Measurements from ENCODE around the gene CABP1.

Gene CABP1

DNA sequence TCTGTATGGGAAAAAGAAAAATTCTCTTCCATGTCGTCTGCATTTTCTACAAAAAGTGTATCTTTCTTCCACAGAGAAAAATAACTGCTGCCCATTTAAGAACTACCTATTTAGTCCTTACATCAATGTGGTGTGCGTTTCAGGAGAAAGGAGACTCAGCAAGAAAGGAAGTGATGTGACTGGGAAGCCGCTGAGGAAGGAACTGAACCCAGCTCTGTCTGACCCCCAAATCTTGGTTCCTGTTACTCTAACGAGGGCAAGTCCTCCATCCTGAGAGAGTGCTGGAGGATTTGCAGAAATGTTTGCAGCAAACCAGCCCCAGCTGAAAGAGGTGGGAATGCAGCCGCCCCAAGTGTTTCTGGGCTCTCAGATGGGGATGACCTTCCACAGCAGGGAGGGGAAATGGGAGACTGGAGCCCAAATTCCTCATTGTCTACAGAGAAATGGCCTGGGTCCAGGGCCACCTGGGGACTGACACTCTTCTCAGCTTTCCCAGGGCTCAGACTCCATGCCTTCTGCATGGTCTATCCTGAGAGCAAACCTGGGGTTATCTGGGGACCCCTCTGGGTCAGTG, 39.8 kb downstream of the CABP1 start:
- Histone ChIP-seq H3K4me1 (ENCODE audit: control insufficient read depth, insufficient read depth, low read length) (no peaks in the 10 kb centered on the region), H3K27ac (ENCODE audit: low read depth, low read length) (no peak overlapping the region), H3K27me3 (ENCODE audit: control insufficient read depth, insufficient read depth, low read length) (no peaks in the 10 kb centered on the region), H3K9ac (ENCODE audit: low read length) (no peak overlapping the region), H3K4me3 (ENCODE audit: low read length) (no peak overlapping the region), H3K36me3 (ENCODE audit: control insufficient read depth, insufficient read depth, low read length) (no peaks in the 10 kb centered on the region)

GRCh38 chr12:120684523-120684932, 44.1 kb downstream of the CABP1 start:
- H3K4me1 ChIP-seq (ENCODE audit: control insufficient read depth, insufficient read depth, low read length) = peaks cover 18% of the 10 kb centered on the region
- H3K27me3 ChIP-seq (ENCODE audit: control insufficient read depth, insufficient read depth, low read length) = no peaks in the 10 kb centered on the region
- H3K36me3 ChIP-seq (ENCODE audit: control insufficient read depth, insufficient read depth, low read length) = no peaks in the 10 kb centered on the region
- H3K27ac ChIP-seq (ENCODE audit: low read depth, low read length) = no peak overlapping the region
- no peak overlapping the region for H3K4me3 ChIP-seq (ENCODE audit: low read length)
- H3K9ac ChIP-seq (ENCODE audit: low read length) = no peak overlapping the region

- Histone ChIP-seq H3K27me3 (ENCODE audit: control insufficient read depth, insufficient read depth, low read length) (no peaks in the 10 kb centered on the region), H3K36me3 (ENCODE audit: control insufficient read depth, insufficient read depth, low read length) (no peaks in the 10 kb centered on the region), H3K4me1 (ENCODE audit: control insufficient read depth, insufficient read depth, low read length) (peaks cover 19% of the 10 kb centered on the region), H3K4me3 (ENCODE audit: low read length) (no peak overlapping the region), H3K27ac (ENCODE audit: low read depth, low read length) (no peak overlapping the region), H3K9ac (ENCODE audit: low read length) (no peak overlapping the region)
These were observed 45.1 kb downstream of the CABP1 start for GRCh38 chr12:120685522-120685921.

GRCh38 chr12:120686151-120686689, 45.8 kb downstream of the CABP1 start:
- H3K27ac ChIP-seq (ENCODE audit: low read depth, low read length) = peak overlapping the region; percentile 72
- no peaks in the 10 kb centered on the region for H3K36me3 ChIP-seq (ENCODE audit: control insufficient read depth, insufficient read depth, low read length)
- peak overlapping the region; percentile 94 for H3K4me3 ChIP-seq (ENCODE audit: low read length)
- H3K27me3 ChIP-seq (ENCODE audit: control insufficient read depth, insufficient read depth, low read length) = no peaks in the 10 kb centered on the region
- H3K9ac ChIP-seq (ENCODE audit: low read length) = peak overlapping the region; percentile 46
- peaks cover 19% of the 10 kb centered on the region for H3K4me1 ChIP-seq (ENCODE audit: control insufficient read depth, insufficient read depth, low read length)

- no peaks in the 10 kb centered on the region for H3K36me3 ChIP-seq (ENCODE audit: control insufficient read depth, insufficient read depth, low read length)
- peaks cover 19% of the 10 kb centered on the region for H3K4me1 ChIP-seq (ENCODE audit: control insufficient read depth, insufficient read depth, low read length)
- peak within 1 kb of the TSS; percentile 94 for H3K4me3 ChIP-seq (ENCODE audit: low read length)
- H3K27ac ChIP-seq (ENCODE audit: low read depth, low read length) = peak within 1 kb of the TSS; percentile 72
- peak within 1 kb of the TSS; percentile 46 for H3K9ac ChIP-seq (ENCODE audit: low read length)
- no peaks in the 10 kb centered on the region for H3K27me3 ChIP-seq (ENCODE audit: control insufficient read depth, insufficient read depth, low read length)
These were observed 46.5 kb downstream of the CABP1 start, which contains the start of gene MLEC for GRCh38 chr12:120686690-120687577. TSS of gene MLEC (plus strand) at chr12:120687149. CDS start at chr12:120687297, 148 bp downstream.

GRCh38 chr12:120687578-120688289, 47.3 kb downstream of the CABP1 start:
- Histone ChIP-seq H3K4me3 (ENCODE audit: low read length) (peak overlapping the region; percentile 94), H3K36me3 (ENCODE audit: control insufficient read depth, insufficient read depth, low read length) (no peaks in the 10 kb centered on the region), H3K4me1 (ENCODE audit: control insufficient read depth, insufficient read depth, low read length) (peaks cover 19% of the 10 kb centered on the region), H3K9ac (ENCODE audit: low read length) (peak overlapping the region; percentile 46), H3K27ac (ENCODE audit: low read depth, low read length) (peak overlapping the region; percentile 72), H3K27me3 (ENCODE audit: control insufficient read depth, insufficient read depth, low read length) (no peaks in the 10 kb centered on the region)

GRCh38 chr12:120688527-120689071, 48.2 kb downstream of the CABP1 start:
- peaks cover 19% of the 10 kb centered on the region for H3K4me1 ChIP-seq (ENCODE audit: control insufficient read depth, insufficient read depth, low read length)
- peak overlapping the region; percentile 94 for H3K4me3 ChIP-seq (ENCODE audit: low read length)
- peak overlapping the region; percentile 49 for H3K9ac ChIP-seq (ENCODE audit: low read length)
- H3K27me3 ChIP-seq (ENCODE audit: control insufficient read depth, insufficient read depth, low read length) = no peaks in the 10 kb centered on the region
- H3K36me3 ChIP-seq (ENCODE audit: control insufficient read depth, insufficient read depth, low read length) = no peaks in the 10 kb centered on the region
- peak overlapping the region; percentile 72 for H3K27ac ChIP-seq (ENCODE audit: low read depth, low read length)

DNA sequence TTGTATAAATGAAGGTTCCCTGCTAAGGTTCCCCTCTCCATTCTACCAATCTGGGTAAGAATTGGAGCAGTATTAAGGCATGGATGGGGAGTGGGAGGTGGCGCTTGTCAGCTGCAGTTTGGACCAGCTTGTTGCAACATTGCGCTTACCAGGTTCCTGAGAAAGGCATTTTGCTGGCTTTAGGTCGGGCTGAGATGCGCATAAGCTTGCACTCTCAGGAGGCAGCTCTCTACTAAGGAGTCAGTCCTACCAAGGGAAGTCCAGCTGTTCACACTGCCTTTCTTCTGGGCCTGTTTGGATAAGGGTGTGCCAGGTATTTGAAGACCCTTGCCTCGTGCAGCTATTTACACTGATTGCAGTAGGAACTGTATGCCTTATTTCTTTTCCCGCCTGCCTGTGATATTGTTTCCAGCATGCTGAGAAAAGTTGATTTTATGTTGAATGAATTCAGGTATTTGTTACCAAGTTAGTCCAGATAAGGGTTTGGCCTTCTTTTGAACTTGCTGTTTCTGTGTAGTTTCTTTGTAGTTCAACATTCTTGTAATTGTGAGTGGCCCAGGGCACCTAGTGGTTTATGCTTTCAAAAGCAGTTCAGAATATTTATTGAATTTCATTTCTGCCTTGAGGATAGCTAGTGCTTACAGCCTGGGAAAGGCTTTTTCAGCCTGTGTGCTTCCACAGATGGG, 49.1 kb downstream of the CABP1 start:
- no peak overlapping the region for H3K9ac ChIP-seq (ENCODE audit: low read length)
- no peaks in the 10 kb centered on the region for H3K27me3 ChIP-seq (ENCODE audit: control insufficient read depth, insufficient read depth, low read length)
- peaks cover 19% of the 10 kb centered on the region for H3K4me1 ChIP-seq (ENCODE audit: control insufficient read depth, insufficient read depth, low read length)
- H3K27ac ChIP-seq (ENCODE audit: low read depth, low read length) = no peak overlapping the region
- H3K36me3 ChIP-seq (ENCODE audit: control insufficient read depth, insufficient read depth, low read length) = peaks cover 6% of the 10 kb centered on the region
- H3K4me3 ChIP-seq (ENCODE audit: low read length) = peak overlapping the region; percentile 94

DNA sequence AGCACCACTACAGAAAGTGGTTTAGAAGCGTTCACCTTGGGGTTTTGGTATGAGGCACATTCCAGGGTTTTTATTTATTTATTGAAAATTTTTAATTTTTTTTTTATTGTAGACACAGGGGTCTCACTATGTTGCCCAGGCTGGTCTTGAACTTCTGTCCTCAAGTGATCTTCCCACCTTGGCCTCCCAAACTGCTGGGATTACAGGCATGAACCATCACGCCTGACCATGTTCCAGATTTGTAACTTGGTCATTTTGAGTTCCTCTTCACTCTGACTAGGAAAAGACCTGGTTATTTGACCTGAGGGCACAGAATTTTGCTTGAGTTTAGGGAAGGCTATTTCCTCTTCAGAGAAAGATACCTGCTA, 49.6 kb downstream of the CABP1 start:
- no peak overlapping the region for H3K4me3 ChIP-seq (ENCODE audit: low read length)
- H3K27ac ChIP-seq (ENCODE audit: low read depth, low read length) = no peak overlapping the region
- no peak overlapping the region for H3K9ac ChIP-seq (ENCODE audit: low read length)
- H3K36me3 ChIP-seq (ENCODE audit: control insufficient read depth, insufficient read depth, low read length) = peaks cover 11% of the 10 kb centered on the region
- peaks cover 19% of the 10 kb centered on the region for H3K4me1 ChIP-seq (ENCODE audit: control insufficient read depth, insufficient read depth, low read length)
- H3K27me3 ChIP-seq (ENCODE audit: control insufficient read depth, insufficient read depth, low read length) = no peaks in the 10 kb centered on the region

DNA sequence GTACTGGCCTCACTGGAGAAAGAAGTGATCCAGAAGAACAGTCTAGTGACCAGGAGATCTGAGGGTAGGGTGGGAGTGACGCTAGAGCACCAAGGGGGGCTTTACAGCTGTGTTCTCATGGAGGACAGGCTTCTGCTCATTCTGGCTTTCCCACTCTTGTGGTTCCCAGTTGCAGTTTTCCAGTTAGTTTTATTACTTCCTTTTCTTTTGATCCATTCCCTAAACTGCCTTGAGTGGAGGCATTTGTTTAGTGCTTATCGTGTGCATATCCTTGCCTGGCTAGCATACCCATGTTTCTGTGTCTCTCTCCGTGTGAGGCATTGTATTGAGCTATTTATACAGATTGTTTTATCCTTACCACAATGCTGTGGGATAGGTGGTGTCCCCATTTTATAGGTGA, 50.6 kb downstream of the CABP1 start:
- Histone ChIP-seq H3K27ac (ENCODE audit: low read depth, low read length) (no peak overlapping the region), H3K36me3 (ENCODE audit: control insufficient read depth, insufficient read depth, low read length) (peaks cover 16% of the 10 kb centered on the region), H3K9ac (ENCODE audit: low read length) (no peak overlapping the region), H3K4me3 (ENCODE audit: low read length) (no peak overlapping the region), H3K27me3 (ENCODE audit: control insufficient read depth, insufficient read depth, low read length) (no peaks in the 10 kb centered on the region), H3K4me1 (ENCODE audit: control insufficient read depth, insufficient read depth, low read length) (peaks cover 16% of the 10 kb centered on the region)

DNA sequence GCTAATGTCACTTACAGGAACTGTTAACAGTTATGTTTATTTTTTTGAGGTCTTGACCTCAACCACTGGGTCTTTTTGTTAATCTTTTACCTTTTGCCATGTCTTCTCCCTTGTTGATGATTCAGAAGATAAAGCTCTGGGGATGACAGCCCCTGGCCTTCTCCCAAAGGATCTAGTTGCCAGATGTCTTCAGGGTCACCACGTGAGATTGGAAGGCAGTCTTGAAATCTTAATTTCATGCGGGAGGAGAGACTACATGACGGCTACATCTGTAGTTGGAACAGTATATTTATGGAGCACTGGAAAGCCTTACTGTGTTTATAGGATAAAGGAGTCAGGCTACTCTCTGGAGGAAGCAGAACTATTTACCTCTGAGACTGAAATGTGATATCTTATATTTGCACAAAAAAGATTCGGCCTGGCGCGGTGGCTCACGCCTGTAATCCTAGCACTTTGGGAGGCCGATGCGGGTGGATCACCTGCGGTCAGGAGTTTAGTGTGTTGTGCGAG, 52.2 kb downstream of the CABP1 start:
- Histone ChIP-seq H3K4me1 (ENCODE audit: control insufficient read depth, insufficient read depth, low read length) (peaks cover 16% of the 10 kb centered on the region), H3K27ac (ENCODE audit: low read depth, low read length) (no peak overlapping the region)

More for the DNA sequence above, 52.2 kb downstream of the CABP1 start:
- no peak overlapping the region for H3K4me3 ChIP-seq (ENCODE audit: low read length)
- peaks cover 22% of the 10 kb centered on the region for H3K36me3 ChIP-seq (ENCODE audit: control insufficient read depth, insufficient read depth, low read length)
- no peaks in the 10 kb centered on the region for H3K27me3 ChIP-seq (ENCODE audit: control insufficient read depth, insufficient read depth, low read length)
- no peak overlapping the region for H3K9ac ChIP-seq (ENCODE audit: low read length)

Data from rectal smooth muscle tissue (tissue), 1 donor.